Measurements from ENCODE around the gene CWC27.
A peak's percentile ranks its signal among the peaks of the same experiment; 100 is the strongest.
"Not testable (repeated sequence)": the region's sequence is repeated elsewhere in the genome, so short reads cannot be mapped to it uniquely, and the experiment has no call there.

CWC27 gene

DNA sequence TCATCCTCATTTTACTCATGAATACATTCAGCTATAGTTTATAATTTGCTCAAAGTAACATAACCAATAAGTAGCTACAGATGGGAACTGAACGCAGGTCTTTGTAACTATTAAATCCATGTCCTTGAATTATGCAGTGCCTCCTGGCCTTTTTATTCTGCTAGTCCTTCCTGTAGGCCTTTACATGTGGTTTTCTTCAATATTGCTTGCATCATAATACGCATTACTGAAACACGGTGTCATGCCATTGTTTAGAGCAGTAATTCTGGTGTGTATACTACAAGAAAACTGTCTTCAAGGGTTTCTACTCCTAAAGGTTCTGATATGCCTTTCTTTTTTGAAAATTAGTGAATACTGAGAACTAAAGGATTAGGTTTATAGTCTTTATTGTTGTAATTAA, 20.7 kb downstream of the CWC27 start:
- DNase-seq = no peak

DNA sequence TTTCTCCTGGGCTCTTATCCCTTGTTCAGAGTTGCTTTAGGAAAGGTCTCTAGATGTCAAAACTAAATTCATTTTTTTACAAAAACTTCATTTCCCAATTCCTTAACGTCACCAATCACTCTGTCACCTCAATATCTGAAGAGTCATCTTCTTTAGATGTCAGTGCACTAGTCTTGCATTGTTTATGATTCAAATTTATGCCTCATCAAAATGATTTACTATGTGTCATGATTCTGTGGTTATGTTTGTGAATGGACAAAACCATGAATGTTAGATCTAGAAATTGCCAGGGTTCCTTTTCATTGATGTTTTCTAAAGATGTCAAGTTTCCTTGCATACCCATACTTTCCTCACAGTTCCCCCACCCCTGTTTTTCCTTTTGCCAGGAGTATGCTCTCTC, 21.5 kb downstream of the CWC27 start:
- no peak for DNase-seq

DNA sequence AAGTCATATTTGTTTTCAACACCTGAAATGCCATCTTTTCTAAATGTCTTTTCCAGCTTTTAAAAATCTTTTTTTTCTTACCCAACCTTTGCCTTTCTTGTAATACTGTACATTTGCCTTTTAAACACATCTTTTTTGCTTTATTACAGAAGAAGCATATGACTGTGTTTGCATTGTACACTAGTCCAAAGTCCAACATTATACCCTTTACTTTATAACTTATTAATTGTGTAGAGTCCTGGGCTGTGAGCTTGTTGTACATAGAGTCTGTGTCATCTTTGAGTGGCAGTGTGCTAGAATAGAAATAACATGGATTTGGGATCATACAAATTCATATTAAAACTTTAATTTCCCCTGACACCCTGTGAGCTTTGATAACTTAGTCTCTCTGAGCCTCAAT, 23.7 kb downstream of the CWC27 start:
- no peak for DNase-seq

DNA sequence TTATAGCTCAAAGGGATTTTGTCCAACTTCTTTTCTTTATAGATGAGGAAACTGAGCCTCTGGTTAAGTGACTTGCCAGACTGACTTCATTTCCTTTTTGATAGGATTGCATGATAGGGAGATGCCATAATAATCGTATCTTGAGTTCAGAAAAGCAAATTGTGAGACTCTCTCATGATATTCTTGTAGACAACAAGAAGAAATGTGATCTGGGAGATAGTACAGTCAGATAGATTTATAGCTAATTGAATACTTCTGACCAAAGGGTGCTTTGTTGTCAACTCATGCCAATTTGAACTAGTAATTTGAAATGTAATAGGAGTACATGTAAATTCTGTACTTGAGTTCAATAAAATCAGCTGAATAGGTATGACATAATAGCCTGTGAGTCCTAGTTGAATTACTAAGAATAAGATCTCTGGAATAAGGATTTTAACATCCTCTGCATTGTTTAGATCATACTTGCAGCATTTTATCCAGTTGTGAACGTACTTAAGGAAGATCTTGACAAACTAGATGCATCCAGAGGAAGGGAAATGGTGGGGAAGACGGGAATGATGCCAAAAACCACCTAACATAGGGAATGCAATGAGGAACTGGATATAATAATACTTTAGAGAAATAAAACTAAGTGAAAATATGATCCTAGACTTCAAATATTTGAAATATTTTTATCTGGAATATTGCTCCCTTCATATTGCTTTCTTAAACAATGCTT, 25.5 kb downstream of the CWC27 start:
- DNase-seq = no peak

DNA sequence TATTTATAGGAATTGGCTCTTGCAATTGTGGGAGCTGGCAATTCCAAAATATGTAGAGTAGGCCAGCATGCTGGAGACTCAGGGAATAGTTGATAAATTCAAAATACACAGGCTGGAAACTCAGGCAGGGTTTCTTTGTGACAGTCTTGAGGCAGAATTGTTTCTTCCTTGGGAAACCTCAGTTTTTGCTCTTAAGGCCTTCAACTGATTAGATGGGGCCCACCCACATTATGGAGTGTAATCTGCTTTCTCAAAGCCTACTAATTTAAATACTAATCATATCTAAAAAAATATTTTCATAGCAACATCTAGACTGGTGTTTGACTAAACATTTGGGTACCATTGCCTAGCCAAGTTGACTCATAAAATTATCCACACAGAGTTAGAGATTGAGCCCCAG, 27.6 kb downstream of the CWC27 start:
- DNase-seq = no peak

DNA sequence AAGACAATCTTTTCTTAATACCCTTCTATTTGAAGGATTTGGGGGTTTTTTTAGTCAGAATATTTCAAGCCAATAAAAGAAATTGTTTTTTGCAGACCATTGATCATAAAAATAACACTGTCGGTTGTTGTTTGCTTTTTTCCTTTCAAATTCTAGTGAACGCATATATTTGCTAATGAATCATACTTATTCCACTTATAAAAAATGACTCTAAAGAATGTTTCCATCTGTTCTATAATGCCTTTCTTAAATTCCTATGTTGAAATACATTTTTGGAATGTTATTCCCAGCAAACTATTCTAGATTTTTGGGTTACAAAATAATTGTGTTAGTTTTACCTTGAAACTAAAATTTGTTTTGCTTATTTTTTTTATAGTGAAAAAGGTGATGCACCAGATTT, 32.2 kb downstream of the CWC27 start:
- DNase-seq = no peak

DNA sequence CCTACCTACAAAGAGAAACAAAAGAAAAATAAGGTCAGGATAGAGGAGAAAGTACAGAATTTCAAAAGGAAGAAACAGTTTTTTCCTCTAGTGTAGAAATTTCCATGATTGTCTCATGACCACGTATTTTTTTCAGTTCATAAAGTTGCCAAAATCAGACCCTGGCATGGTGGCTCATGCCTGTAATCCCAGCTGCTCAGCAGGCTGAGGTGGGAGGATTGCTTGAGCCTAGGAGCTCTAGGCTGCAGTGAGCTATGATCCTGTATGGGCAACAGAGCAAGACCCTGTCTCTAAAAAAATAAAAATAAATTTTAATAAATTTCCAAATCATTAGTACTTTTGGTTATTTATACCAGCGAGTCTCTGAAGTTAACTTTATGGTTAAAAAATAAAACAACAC, 37.8 kb downstream of the CWC27 start:
- no peak for DNase-seq

DNA sequence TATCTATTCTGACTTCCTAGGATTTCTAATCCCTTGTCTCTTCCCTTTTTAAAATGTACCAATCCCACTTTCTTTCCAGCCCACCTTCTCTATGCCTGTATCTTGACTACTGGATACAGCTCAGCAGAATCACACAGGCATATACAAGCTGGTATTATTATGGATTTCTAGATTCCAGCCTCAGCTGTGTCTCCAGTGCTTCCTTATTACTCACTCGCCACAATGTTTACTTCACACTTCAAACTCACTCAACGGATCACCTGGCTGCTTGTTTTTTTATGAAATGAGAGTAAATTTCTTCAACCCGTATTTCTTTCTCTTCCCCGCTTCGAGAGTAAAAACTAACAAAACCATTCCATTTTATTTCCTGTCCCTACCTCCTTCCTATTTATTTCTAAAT, 38.8 kb downstream of the CWC27 start:
- DNase-seq = no peak

DNA sequence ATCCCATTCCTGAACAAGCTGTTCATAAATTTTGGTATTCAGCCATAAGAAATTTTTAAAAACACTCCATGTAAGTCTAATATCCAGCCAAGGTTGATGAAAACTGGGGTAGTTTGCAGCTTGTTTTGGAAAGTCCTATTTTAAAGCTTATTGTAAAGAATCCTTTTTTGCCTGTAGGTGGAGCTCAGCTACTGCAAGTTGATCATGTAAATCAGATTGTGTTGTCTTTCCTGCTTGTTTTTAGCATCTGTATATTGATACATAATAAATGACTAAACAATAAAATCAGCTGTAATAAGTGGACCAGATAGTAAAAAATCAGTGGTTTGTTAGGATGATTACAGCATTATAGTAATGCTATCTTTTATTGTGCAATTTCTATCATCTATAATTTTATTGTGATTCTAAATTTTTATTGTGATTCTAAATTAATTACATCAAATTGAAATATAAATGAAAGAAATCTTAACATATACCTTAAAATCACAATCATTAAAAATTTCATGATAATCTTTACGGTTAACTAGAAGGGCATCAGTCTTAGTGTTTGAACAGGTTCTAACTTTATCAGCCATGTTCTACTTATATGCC, 42.4 kb downstream of the CWC27 start:
- DNase-seq = peak in 1 of 2 donors; percentile 53

DNA sequence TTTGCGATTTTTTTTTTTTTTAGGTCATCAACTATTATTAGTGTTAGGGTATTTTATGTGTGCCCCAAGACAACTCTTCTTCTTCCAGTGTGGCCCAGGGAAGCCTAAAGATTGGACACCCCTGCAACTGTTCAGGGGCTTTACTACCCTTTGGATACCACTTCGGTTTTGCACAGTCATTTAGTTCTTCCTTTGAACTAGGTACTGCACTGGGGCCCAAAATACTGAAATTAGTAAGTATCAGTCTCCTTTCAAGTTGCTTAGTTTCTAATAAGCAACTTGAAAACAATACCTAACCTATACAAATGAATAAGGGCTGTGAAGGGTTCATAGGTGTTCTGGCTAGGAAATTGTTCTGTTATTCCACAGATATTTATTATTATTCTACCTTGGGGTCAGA, 45.3 kb downstream of the CWC27 start:
- DNase-seq = no peak

DNA sequence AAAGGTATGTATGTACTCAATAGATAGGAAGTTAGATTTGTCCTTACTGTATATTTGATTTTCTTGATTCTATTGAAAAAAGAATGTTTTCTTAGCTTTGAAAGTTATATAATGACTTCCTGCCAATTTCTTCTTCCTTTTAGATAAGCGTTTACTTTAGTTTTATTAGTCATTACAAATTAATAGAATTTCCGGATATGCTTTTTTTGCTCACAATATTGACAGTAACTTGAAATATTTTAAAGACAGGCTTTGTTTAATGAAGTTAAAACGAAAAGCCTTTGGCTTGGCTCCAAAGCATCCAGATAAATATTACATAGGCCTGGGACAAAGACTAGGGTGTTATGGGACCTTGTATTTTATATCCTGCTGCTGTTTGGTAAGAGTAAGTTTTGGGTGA, 49.5 kb downstream of the CWC27 start:
- DNase-seq = no peak

DNA sequence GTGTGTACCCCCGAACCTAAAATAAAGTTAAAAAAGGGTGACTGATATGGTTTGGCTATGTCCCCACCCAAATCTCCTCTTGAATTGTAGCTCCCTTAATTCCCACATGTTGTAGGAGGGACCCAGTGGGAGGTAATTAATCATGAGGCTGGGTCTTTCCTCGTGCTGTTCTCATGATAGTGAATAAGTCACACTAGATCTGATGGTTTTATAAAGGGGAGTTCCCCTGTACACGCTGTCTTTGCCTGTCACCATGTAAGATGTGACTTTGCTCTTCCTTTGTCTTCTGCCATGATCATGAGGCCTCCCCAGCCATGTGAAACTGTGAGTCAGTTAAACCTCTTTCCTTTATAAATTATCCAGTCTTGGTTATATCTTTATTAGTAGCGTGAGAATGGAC, 50.6 kb downstream of the CWC27 start:
- not testable (repeated sequence) for DNase-seq

DNA sequence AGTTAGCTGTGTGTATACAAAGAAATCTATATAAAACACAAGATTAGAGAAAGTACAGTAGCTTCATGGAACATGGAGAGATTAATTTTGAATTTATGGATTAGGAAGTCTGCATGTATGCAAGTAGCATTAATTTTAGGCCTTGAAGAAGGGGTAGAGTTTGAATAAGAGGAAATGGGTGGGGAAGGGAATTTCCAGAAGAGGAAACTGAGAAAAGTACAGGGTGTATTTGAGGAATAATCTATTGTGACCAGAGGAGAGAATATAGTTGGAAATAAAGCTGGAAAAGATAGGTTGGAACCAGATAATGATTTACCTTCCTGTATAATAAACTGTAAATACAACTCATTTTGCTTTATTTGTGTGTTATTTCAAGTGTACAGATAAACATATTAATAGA, 53.6 kb downstream of the CWC27 start:
- no peak for DNase-seq

DNA sequence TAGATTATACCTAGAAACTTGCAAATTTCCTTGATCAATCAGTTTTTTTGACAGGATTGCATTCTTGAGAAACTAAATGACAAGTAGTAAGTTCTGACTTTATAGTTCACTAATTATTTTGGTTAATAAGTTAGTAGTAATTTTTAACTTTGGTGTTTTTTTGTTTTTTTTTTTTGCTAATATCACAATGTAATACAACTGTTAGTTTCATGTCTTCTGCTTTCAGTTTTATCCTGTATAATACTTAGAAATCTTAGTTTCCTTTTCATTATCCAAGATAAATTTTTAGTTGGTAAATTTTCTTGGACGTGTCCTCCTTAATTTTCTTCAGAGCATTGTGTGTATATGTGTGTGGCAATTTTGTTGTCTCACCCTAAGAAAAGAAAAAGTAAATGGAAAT, 57.8 kb downstream of the CWC27 start:
- DNase-seq = no peak

DNA sequence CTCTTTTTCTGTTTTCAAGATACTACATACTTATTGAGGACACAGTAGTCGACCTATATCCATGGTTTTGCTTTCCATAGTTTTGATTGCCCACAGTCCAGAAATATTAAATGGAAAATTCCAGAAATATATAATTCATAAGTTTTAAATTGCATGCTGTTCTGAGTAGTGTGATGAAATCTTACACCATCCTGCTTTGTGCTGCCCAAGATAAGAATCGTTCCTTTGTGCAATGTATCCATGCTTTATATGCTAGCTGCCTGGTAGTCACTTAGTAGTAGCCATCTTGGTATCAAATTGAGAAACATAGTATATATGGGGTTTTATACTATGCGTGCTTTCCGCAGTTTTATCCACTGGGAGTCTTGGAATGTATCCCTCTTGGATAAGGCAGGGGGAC, 59.0 kb downstream of the CWC27 start:
- DNase-seq = no peak

DNA sequence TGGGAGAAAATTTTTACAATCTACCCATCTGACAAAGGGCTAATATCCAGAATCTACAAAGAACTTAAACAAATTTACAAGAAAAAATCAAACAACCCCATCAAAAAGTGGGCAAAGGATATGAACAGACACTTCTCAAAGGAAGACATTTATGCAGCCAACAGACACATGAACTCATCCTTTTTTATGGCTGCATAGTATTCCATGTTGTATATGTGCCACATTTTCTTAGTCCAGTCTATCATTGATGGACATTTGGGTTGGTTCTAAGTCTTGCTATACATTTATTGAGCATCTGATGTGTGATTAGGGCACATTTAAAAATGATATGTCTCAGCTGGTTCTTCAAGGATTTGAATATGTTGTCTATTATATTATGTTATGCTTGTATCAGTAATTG, 61.9 kb downstream of the CWC27 start:
- not testable (repeated sequence) for DNase-seq

DNA sequence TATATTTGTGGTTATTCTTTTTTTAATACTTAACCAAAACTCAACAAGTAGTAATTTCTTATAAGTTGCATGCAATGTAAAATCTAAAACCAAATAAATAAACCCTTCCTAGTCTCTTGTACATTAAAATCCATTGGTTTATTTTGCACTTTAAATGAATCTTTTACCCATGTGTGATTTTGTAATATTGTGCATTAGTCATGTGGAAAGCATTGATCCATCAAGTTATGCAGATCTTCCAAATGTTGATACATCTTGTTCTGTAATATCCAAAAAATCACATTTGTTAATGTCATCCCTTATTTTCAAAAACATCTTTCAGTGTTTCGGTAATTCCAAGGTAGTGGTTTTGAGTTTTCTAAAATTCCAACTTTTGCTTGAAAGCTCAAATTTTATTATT, 63.3 kb downstream of the CWC27 start:
- no peak for DNase-seq

DNA sequence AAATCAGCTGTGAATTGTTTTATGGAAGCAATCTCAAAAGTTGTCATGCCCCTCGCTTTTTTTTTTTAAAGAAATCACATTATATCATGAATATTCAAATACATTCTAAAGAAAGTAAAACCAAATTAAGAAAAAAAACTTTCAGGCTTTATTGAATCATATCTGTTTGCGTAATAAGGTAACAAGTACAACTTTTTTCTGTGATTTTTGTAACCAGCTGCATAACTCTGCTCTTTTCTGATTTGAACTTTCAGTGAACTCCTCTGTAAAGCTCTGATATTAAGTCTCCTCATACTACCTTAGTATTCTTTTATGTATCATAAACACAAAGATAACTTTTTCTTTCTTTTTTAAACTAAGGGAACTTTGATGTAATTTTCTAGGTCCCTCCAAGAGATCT, 65.3 kb downstream of the CWC27 start:
- no peak for DNase-seq

DNA sequence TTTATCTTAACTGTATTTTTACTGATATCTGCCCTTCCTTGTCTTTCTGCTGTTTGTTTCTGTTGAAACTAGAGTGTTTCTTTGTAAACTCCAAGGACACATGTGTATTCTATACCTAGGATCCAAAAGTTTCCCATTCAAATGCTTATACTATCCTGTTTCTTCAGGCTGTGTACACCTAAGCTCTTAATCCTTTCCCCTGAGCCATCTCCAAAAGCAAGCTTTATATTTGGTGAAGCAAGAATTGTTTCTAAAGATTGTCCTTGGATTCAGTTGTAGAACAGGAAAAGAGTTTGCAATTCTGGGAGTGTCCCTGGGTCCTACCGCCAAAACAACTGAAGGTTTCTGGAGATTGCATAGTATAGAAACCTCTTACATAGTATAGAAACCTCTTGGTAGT, 65.9 kb downstream of the CWC27 start:
- no peak for DNase-seq

DNA sequence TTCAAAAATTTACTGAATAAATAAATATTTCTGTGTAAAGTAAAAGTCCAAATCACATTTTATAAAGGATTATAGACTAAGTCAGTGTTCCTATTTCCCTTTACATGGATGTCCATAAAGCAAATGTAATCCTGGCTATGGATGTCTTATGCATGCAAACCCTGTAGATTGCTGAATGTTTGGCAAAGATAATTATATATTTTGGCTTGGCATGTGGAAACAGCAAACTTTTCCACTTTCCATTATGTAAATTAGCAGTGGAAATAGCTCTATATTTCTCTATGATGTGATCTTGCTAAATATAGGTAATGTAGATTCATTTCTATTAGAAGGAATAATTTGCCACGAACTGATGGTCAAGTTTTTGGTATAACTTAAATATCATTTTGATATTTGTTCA, 66.5 kb downstream of the CWC27 start:
- no peak for DNase-seq

DNA sequence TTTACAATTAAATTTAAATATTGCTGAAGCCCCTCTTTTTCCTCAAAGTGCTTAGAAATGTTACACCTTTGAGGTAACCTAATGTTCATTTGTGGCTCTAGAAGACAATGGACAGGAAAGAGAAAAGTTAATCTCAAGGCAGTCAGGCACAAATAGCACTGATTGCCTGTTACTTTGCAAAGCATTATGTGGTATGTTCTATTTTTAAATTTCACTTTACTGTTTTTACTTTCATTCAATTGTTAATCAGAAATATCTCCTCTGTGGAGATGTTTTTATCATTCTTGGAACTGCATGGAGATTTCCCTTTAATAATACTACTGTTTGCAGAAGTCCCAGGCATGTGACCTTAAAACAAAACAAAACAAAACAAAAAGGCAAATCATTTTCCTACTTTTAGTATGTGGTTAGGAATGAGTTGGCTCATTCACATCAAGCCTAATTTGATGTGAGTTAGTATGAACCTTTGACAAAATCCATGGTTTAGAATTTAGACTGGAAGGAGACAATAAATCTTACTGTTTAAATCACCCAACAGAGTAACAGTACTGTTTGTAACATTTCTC, 67.5 kb downstream of the CWC27 start:
- no peak for DNase-seq

DNA sequence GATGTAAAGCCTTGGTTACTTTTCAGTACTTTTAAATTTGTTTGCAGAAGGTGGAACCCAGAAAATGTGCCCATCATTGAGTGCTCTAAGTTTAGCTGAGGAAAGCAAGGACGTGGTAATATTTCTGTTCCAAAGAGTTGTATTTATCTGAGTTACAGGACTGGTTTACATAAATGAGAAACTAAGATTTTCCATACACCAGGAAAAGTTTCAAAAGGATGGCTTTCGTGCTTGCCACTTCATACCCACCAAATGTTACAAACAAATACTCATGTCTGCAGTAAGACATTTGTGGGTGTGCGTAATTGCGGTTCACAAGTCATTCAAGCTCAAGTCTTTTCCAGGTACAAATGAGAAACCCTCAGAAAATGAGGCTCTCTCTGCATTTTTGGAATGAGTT, 68.1 kb downstream of the CWC27 start:
- DNase-seq = no peak

DNA sequence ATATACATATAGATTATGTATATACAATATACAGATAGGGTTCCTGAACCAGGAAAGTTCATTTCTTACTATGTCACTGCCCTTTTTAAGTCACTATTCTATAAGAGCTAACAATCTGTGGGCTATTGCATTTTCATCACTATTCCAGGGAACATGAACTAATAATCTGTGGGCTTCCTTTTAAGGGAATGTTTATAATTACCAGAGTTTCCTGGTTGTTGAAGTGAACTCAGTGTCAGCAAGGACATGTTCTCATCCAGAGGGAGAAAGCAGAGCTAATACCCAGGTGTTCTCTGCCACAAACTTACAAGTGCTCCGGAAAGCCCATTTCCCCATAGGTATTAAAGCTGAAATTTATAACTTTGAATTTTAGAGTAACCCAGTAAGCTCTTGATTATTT, 69.6 kb downstream of the CWC27 start:
- DNase-seq = no peak

DNA sequence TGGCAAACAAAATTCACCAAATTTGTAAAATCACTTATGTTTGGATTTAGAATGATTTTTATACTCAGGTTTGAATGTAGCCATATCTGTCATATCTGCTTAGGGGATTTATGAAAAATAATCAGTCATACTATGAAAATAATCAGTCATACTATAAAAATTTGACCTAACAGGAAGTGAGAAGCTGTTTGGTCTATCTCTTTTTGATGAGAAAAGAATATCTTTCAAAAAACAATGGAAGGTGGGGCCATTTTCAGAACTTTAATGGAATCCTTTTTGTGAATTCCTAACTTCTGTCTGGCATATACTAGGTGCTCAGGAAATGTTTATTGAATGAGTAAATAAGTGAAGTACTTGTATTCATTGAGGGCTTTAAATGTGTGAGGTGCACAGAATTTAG, 70.1 kb downstream of the CWC27 start:
- DNase-seq = no peak

DNA sequence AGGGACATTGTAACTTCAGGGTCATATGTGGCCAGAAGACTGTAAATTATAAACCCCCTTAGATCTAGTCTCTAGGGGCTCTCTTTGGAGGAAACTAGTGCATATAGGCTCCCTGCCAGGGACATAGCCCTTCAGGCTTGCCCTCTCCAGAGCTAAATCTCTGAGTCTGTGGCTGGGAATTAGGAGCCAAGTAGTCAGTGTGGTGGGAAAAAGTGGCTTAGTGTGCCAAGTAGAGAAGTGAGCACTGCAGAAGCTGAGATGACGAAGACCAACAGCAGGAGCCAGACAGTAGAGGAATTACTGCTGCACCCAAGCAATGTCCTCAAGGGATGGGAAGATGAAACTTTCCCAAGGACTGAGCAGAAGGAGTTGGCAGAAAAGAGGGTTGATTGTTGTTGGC, 71.2 kb downstream of the CWC27 start:
- no peak for DNase-seq

All from CD4-positive, alpha-beta T cell treated with Interferon alpha-2 for 1 hour (primary cell).